GM19238 (cell line): ENCODE results near the gene UBAC2.
"Not testable (repeated sequence)": the region's sequence is repeated elsewhere in the genome, so short reads cannot be mapped to it uniquely, and the experiment has no call there.

Source experiments
- DNase-seq: peaks from one replicate; pipeline ENCODE4 v3.0.0; 2011; ENCODE audit warnings: low spot score; ENCODE audit not compliant: insufficient read length

Gene UBAC2

GRCh38 chr13:99374994-99375737, 174.5 kb downstream of the UBAC2 start:
- DNase-seq = no peak

- no peak for DNase-seq
These were observed 175.1 kb downstream of the UBAC2 start for GRCh38 chr13:99375738-99376080.

- DNase-seq = peak; percentile 42
These were observed 175.5 kb downstream of the UBAC2 start for GRCh38 chr13:99376132-99376531.

GRCh38 chr13:99376924-99377323, 176.3 kb downstream of the UBAC2 start:
- DNase-seq = no peak

- DNase-seq = no peak
These were observed 177.0 kb downstream of the UBAC2 start for GRCh38 chr13:99377641-99378040.

- DNase-seq = no peak
These were observed 178.5 kb downstream of the UBAC2 start for GRCh38 chr13:99378985-99379733.

GRCh38 chr13:99379856-99380801, 179.5 kb downstream of the UBAC2 start:
- no peak for DNase-seq

GRCh38 chr13:99380921-99381645, 180.4 kb downstream of the UBAC2 start:
- no peak for DNase-seq

- no peak for DNase-seq
These were observed 181.1 kb downstream of the UBAC2 start for GRCh38 chr13:99381766-99382165.

- no peak for DNase-seq
These were observed 181.9 kb downstream of the UBAC2 start for GRCh38 chr13:99382428-99383133.

- DNase-seq = no peak
These were observed 182.9 kb downstream of the UBAC2 start for GRCh38 chr13:99383511-99383921.

GRCh38 chr13:99383946-99384345, 183.3 kb downstream of the UBAC2 start:
- DNase-seq = no peak

GRCh38 chr13:99384468-99384867, 183.8 kb downstream of the UBAC2 start:
- DNase-seq = no peak

GRCh38 chr13:99385161-99385560, 184.5 kb downstream of the UBAC2 start:
- no peak for DNase-seq

GRCh38 chr13:99385940-99386339, 185.3 kb downstream of the UBAC2 start:
- DNase-seq = no peak

GRCh38 chr13:99386495-99386894, 185.8 kb downstream of the UBAC2 start:
- no peak for DNase-seq

- peak; percentile 72 for DNase-seq
These were observed 186.5 kb downstream of the UBAC2 start for GRCh38 chr13:99386911-99387788.

- DNase-seq = no peak
These were observed 187.8 kb downstream of the UBAC2 start for GRCh38 chr13:99388334-99388923.

GRCh38 chr13:99389094-99389493, 188.4 kb downstream of the UBAC2 start:
- not testable (repeated sequence) for DNase-seq
